HG02571 (cell line): ENCODE data around the gene KCNAB2.

Source experiments
- ATAC-seq: cut with Tn5 transposase; IDR thresholded peaks from one replicate; pipeline ENCODE4 v1.9.1; 2021; ENCODE audit warnings: mild to moderate bottlenecking, moderate library complexity; ENCODE audit not compliant: unreplicated experiment

The KCNAB2 gene

GRCh38 chr1:6077506-6077905 is 31.8 kb downstream of the KCNAB2 start:
- no peak for ATAC-seq

- ATAC-seq = no peak
These were observed 32.2 kb downstream of the KCNAB2 start for GRCh38 chr1:6077919-6078318.

- ATAC-seq = no peak
These were observed 34.8 kb downstream of the KCNAB2 start for GRCh38 chr1:6080469-6080868.

- no peak for ATAC-seq
These were observed 36.2 kb downstream of the KCNAB2 start for GRCh38 chr1:6081901-6082300.

DNA sequence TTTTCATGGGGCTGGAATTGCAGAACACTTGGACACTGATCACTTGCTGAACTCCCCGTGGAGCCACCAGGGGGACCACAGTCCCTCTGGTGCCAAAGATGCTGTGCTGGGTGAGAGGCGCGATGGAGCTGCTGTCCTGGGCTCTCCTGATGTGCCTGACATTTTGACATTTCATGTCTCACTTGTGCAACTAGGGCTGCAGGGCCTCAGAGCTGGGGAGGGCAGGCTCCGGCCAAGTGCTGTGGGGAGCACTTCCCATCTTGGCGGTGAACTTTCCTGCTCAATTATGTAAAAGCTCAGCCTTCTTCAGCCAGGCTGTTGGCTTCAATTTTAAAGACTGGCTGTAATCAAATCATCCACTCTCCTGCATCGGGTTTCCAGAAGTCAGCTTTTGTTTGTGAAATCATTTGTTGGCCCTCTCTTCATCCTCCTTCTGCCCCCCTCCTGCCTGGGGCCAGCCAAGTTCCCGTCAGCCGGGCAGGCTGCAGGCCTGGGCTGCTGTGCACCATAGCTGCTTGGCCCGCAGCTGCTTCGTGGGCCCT is 36.8 kb downstream of the KCNAB2 start:
- no peak for ATAC-seq

DNA sequence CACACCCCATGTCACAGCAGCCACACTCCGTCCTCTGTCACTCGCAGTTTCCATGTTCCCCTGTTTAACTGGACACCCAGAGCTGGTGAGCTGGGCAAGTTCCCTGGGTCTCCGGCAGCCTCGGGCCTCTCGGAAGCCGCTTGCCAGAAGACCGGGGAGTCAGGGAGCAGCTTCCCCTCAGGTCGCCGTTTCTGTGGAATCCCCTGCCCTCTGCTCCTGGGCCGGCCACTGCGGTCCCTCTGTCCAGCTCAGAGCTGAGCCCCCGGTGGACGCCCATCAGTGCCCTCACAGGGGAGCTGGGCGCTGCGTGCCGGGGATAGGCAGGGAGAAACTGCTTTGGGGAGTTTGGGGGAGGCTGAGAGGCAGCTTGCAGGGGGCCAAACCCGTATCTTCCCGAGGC is 37.7 kb downstream of the KCNAB2 start:
- ATAC-seq = no peak

GRCh38 chr1:6083801-6084446 is 38.2 kb downstream of the KCNAB2 start:
- ATAC-seq = no peak

GRCh38 chr1:6084781-6085495 is 39.2 kb downstream of the KCNAB2 start:
- ATAC-seq = no peak

GRCh38 chr1:6085666-6086065 is 40.0 kb downstream of the KCNAB2 start:
- ATAC-seq = no peak

- no peak for ATAC-seq
These were observed 40.7 kb downstream of the KCNAB2 start for GRCh38 chr1:6086358-6086757.

GRCh38 chr1:6086762-6087376 is 41.2 kb downstream of the KCNAB2 start:
- ATAC-seq = no peak

- no peak for ATAC-seq
These were observed 41.7 kb downstream of the KCNAB2 start for GRCh38 chr1:6087377-6087772.

DNA sequence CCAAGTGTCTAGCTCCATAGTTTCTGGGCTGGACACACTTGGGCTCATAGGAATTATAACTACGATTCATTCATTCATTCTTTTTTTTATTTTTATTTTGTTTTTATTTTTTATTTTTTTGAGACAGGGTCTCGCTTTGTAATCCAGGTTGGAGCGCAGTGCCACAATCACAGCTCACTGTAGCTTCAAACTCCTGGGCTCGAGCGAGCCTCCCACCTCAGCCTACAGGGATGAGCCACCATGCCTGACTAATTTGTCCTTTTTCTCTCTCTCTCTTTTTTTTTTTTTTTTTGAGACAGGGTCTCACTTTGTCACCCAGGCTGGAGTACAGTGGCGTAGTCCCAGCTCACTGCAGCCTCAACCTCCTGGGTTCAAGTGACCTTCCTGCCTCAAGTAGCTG is 42.3 kb downstream of the KCNAB2 start:
- no peak for ATAC-seq

GRCh38 chr1:6088956-6089355 is 43.3 kb downstream of the KCNAB2 start:
- no peak for ATAC-seq

GRCh38 chr1:6090288-6090687 is 44.6 kb downstream of the KCNAB2 start:
- no peak for ATAC-seq

GRCh38 chr1:6090996-6091822 is 45.5 kb downstream of the KCNAB2 start:
- no peak for ATAC-seq

GRCh38 chr1:6091823-6092109 is 46.1 kb downstream of the KCNAB2 start:
- no peak for ATAC-seq

DNA sequence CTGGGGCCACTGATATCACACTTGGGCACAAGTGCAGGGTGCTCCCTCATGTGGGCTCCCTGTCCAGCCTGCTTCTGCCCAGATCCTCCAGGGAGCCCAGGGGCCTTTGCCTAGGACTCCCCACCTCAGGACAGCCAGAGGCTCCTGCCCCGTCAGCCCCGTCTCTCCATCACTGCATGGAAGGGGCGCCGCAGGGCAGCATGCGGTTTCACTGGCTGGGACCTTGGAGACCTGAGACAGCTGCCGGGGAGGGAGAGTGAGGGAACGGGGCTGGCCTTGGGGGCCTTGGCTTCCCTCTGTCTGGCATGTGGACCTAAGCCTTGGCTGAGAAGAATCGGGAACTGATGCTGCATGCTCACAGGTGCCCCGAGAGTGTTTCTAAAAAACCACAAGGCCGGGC is 46.5 kb downstream of the KCNAB2 start:
- no peak for ATAC-seq

- ATAC-seq = no peak
These were observed 47.4 kb downstream of the KCNAB2 start for GRCh38 chr1:6093071-6093470.

- no peak for ATAC-seq
These were observed 47.9 kb downstream of the KCNAB2 start for GRCh38 chr1:6093611-6094010.

- no peak for ATAC-seq
These were observed 48.6 kb downstream of the KCNAB2 start for GRCh38 chr1:6094246-6094645.
